ENCODE measurements around the gene MYRIP. TPM values are rescaled to one million over a fixed set of nuclear protein-coding genes. Genes with fewer than 3 reads are reported as not detected.

MYRIP gene
- total and polyA plus RNA-seq, 10 of the 15 experiments (the other 5 are each of a cell fraction or from before 2014, with no cell fraction given), result 0.03 to 0.08 (median 0.04) TPM; not detected in 6

GRCh38 chr3:40009991-40010390 is 200.6 kb downstream of the MYRIP start (continued):
- TF ChIP-seq BRCA1 (IDR thresholded peaks at IDR 0.05; ENCODE audit: low read depth, low read length), result no peak
- TF ChIP-seq BCLAF1 (IDR thresholded peaks at IDR 0.05), result no peak
- TF ChIP-seq BCL3 (IDR thresholded peaks at IDR 0.05; ENCODE audit: borderline replicate concordance, insufficient read depth, low read depth, low read length, poor library complexity, severe bottlenecking), result no peak

- H3K9ac ChIP-seq (ENCODE audit: control insufficient read depth, insufficient read depth, low read length), result no peak overlapping the region
- H3K27me3 ChIP-seq (replicated peaks in 1 of 2; ENCODE audit: control insufficient read depth in 2 of 2, insufficient read depth in 2 of 2, low read length in 1 of 2), result 0 out of 4 replicates have a peak, but pooled peaks cover 0 to 2% of the 10 kb centered on the region in 2 experiments
- ChIA-PET RAD21 (ENCODE audit: unreplicated experiment) (no interaction called here), SMC1A (ENCODE audit: uncharacterized antibody, unreplicated experiment) (interaction anchor here (1.4 kb wide), 1 partner anchor 9 kb away, joined by 4 read pairs; no protein-coding TSS in a partner anchor), POLR2A (no interaction called here), CTCF (no interaction called here)
- H3K27ac ChIP-seq (ENCODE audit: control insufficient read depth, insufficient read depth), result no peak overlapping the region
- H3K4me3 ChIP-seq, result no peak overlapping the region
- in situ Hi-C loops (cut with MboI) (no loop called here), intact Hi-C loops (cut with micrococcal nuclease; ENCODE audit: unreplicated experiment) (no loop called here)
- no peak overlapping the region for H3K4me2 ChIP-seq (ENCODE audit: control insufficient read depth, insufficient read depth)
- no peaks in the 10 kb centered on the region for H3K9me3 ChIP-seq (replicated peaks; ENCODE audit: control insufficient read depth, insufficient read depth, low read length)
- no peak overlapping the region for H2AFZ ChIP-seq (ENCODE audit: control insufficient read depth, low read depth, low read length)
- no peak for FAIRE-seq
- H4K20me1 ChIP-seq (ENCODE audit: control insufficient read depth, insufficient read depth), result no peaks in the 10 kb centered on the region
- H3K4me1 ChIP-seq (ENCODE audit: control insufficient read depth, insufficient read depth, low read length), result no peaks in the 10 kb centered on the region
- 21% methylated on average over 3 of the region's 3 CpGs for WGBS (ENCODE audit: insufficient coverage, insufficient replicate concordance, low lambda C conversion rate, missing lambda C conversion rate)
- no peaks in the 10 kb centered on the region for H3K79me2 ChIP-seq (ENCODE audit: control insufficient read depth, insufficient read depth, low read length)
- H3K36me3 ChIP-seq (ENCODE audit: control insufficient read depth in 2 of 2, insufficient read depth in 2 of 2, low read length in 1 of 2), result no peaks in the 10 kb centered on the region
- ATAC-seq, result no peak
- no peak for DNase-seq (ENCODE audit: low read depth, low spot score)
- BruUV-seq (replicated peaks), result no TSS peak
- no peak for TF ChIP-seq PML (IDR thresholded peaks at IDR 0.05; ENCODE audit: low read length)
- TF ChIP-seq SPI1 (IDR thresholded peaks at IDR 0.05; ENCODE audit: borderline replicate concordance, insufficient read depth, low read depth, low read length), result no peak
- no peak for TF ChIP-seq MAX (IDR thresholded peaks at IDR 0.05; ENCODE audit: low read depth, low read length)
- TF ChIP-seq CUX1 (IDR thresholded peaks at IDR 0.05; ENCODE audit: insufficient replicate concordance, low read depth, low read length), result no peak
- no peak for TF ChIP-seq TCF12 (IDR thresholded peaks at IDR 0.05; ENCODE audit: low read depth, low read length)
- no peak for TF ChIP-seq KLF5 (IDR thresholded peaks at IDR 0.05; ENCODE audit: partially characterized antibody)
- no peak for TF ChIP-seq SUPT20H (IDR thresholded peaks at IDR 0.05; ENCODE audit: borderline replicate concordance, control insufficient read depth, low read depth, low read length)
- TF ChIP-seq POLR2AphosphoS2 (IDR thresholded peaks at IDR 0.05; ENCODE audit: low read depth, low read length), result no peak
- no peak for TF ChIP-seq POLR2AphosphoS5 (IDR thresholded peaks at IDR 0.05; ENCODE audit: low read length)
- TF ChIP-seq TCF7 (IDR thresholded peaks at IDR 0.05; ENCODE audit: borderline replicate concordance), result no peak
- no peak for TF ChIP-seq YBX1 (IDR thresholded peaks at IDR 0.05)
Measured at GRCh38 chr3:40012381-40012780, 203.0 kb downstream of the MYRIP start.

All from GM12878 (cell line).